Measurements from ENCODE around the gene GLCE.

Gene GLCE

DNA sequence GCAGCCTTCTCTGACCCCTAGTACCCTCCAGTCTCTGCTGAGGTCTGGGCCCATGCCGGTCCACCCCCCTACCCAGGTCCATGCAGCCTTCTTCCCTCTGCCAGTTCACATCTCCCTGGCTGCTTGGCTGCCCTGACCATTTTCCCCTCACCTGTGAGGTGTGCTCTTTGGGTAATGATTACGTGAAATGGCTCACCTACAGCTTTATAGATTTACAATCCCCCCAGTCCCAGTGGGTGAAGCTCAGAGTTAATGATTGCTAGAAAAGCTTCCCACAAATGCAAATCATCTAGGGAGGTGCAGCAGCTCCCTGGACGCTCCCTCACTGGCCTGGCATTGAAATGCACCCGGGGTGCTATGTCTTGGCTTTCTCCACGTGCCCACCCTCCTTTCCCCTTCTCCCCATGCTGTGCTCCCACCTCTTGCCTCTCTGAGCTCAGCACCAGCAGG lies 157.0 kb downstream of the GLCE start:
- H3K4me3 ChIP-seq (replicated peaks in 1 of 2; ENCODE audit: low read depth in 2 of 2, low read length in 2 of 2): no peak overlapping the region
- TF ChIP-seq, protein P1, sequence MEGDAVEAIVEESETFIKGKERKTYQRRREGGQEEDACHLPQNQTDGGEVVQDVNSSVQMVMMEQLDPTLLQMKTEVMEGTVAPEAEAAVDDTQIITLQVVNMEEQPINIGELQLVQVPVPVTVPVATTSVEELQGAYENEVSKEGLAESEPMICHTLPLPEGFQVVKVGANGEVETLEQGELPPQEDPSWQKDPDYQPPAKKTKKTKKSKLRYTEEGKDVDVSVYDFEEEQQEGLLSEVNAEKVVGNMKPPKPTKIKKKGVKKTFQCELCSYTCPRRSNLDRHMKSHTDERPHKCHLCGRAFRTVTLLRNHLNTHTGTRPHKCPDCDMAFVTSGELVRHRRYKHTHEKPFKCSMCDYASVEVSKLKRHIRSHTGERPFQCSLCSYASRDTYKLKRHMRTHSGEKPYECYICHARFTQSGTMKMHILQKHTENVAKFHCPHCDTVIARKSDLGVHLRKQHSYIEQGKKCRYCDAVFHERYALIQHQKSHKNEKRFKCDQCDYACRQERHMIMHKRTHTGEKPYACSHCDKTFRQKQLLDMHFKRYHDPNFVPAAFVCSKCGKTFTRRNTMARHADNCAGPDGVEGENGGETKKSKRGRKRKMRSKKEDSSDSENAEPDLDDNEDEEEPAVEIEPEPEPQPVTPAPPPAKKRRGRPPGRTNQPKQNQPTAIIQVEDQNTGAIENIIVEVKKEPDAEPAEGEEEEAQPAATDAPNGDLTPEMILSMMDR (IDR thresholded peaks at IDR 0.05; ENCODE audit: low read depth, low read length): no peak
- no peak for DNase-seq (ENCODE audit: low read depth in 2 of 2)

DNA sequence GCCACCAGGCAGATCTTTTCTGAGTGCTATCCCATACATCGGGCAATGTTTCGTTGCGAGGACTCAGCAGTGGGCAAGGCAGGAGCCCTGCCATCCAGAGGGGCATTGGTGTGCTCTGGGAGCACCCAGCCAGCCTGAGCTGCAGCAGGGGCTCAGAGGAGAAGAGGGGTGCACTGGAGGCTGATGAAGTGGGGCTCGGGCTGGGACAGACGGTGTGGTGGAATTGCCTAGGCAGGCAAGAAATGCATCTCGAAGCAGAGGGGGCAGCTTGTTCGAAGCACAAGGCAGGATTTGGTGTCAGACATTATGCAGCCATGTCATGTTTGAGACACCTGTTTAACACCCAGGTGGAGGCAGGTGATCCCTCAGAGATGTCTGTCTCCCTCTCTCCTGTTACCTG lies 157.6 kb downstream of the GLCE start:
- no peak for DNase-seq (ENCODE audit: low read depth in 2 of 2)
- H3K4me3 ChIP-seq (replicated peaks in 1 of 2; ENCODE audit: low read depth in 2 of 2, low read length in 2 of 2): no peak overlapping the region
- TF ChIP-seq, protein P1 (IDR thresholded peaks at IDR 0.05; ENCODE audit: low read depth, low read length): no peak

DNA sequence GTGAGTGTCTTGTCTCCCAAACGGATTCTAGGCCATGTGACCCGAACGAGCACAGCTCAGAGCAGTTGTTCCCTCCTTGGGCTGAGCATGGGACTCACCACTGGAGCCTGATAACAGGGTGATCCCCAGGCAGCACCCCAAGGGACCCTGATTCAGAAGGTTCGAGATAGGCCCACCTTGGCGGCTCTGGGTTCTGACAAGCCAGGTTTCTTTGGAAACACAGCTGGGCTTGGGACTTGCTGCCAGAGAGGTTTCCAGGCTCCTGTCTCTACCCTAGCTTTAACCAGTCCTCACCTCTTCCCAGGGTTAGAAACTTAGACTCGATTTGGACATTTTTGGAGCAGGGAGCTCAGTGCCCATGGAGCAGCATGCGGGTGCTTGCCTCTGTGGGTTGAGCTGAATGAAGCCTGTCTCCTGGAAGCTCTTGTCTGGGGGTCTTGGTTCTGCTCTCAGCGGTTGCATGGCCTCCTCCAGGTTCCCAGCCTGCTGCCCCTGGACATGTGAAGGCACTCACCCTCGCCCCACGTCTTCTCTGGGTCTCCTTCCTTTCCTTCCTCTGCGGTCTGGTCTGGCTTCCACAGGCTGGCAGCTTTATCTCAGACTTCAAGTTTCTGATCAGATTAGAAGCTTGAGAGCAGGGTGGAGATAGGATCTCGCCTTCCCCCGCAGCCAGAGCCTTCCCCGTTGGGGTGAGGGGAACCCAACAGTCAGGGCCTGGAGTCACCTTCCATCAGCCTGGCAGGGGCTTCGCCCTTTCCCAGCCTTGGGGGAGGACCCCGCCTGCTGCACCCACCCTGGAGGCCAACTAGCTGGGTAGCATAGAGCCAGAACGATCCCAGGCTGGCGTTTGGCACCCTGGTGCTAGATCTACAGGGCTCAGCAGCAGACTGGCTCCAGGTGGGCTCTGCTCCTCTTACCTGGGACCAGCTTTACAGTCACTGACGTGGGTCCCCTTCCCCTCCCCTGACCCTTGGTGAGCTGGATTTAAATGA lies 159.2 kb downstream of the GLCE start:
- DNase-seq (ENCODE audit: low read depth in 2 of 2): no peak
- no peak overlapping the region for H3K4me3 ChIP-seq (replicated peaks in 1 of 2; ENCODE audit: low read depth in 2 of 2, low read length in 2 of 2)
- TF ChIP-seq, protein P1 (IDR thresholded peaks at IDR 0.05; ENCODE audit: low read depth, low read length): no peak

- no peak overlapping the region for H3K4me3 ChIP-seq (replicated peaks in 1 of 2; ENCODE audit: low read depth in 2 of 2, low read length in 2 of 2)
- DNase-seq (ENCODE audit: low read depth in 2 of 2): peak in 1 of 2 donors; percentile 54
- TF ChIP-seq, protein P1 (IDR thresholded peaks at IDR 0.05; ENCODE audit: low read depth, low read length): no peak
Observed at GRCh38 chr15:69320977-69321554, 160.6 kb downstream of the GLCE start.
